NT2/D1 (cell line): ENCODE data around the gene HUNK.

Experiments used
- SUZ12 ChIP-seq: IDR thresholded peaks from 2 replicates; pipeline ENCODE4 v1.6.1; 2011; ENCODE audit not compliant: insufficient read length, insufficient read depth; ENCODE audit errors: extremely low read depth
- YY1 ChIP-seq: IDR thresholded peaks from 2 replicates; pipeline ENCODE4 v1.6.1; 2011; ENCODE audit not compliant: insufficient read length, insufficient read depth
- ZNF274 ChIP-seq: IDR thresholded peaks from 2 replicates; pipeline ENCODE4 v1.6.1; 2011; ENCODE audit warnings: mild to moderate bottlenecking, low read depth, low read length

- TF ChIP-seq YY1 = no peak
- no peak for TF ChIP-seq SUZ12
- TF ChIP-seq ZNF274 = no peak
Observed at GRCh38 chr21:31898933-31899630, 26.3 kb downstream of the HUNK start.
